SU-DHL-6 (cell line): ENCODE measurements around the gene TMC1.

Experiments used
- H2AFZ ChIP-seq: fragments of 200-600 bp; sonication (generic); 2 replicates; pipeline ENCODE4 v1.6.1; 2014; ENCODE audit warnings: low read depth, mild to moderate bottlenecking, moderate library complexity, mixed read lengths, antibody characterized with exemption, low read length; ENCODE audit not compliant: severe bottlenecking
- H3F3A ChIP-seq: fragments of 200-600 bp; shearing (Covaris generic); 2 replicates; pipeline ENCODE4 v1.6.0; 2016; ENCODE audit warnings: antibody characterized with exemption, mild to moderate bottlenecking; ENCODE audit not compliant: insufficient read depth
- H3K27ac ChIP-seq: fragments of 200-600 bp; sonication (generic); 2 replicates; pipeline ENCODE4 v1.5.1; 2016; ENCODE audit warnings: low read depth, mild to moderate bottlenecking, low read length, moderate library complexity, mixed read lengths
- H3K27me3 ChIP-seq: fragments of 200-600 bp; sonication (generic), shearing (Covaris generic); 2 replicates; pipeline ENCODE4 v1.6.0; 2014; ENCODE audit warnings: mild to moderate bottlenecking, low read length
- H3K36me3 ChIP-seq: fragments of 200-600 bp; sonication (generic); 2 replicates; pipeline ENCODE4 v1.6.1; 2014; ENCODE audit warnings: mild to moderate bottlenecking, low read length, mixed read lengths
- H3K4me2 ChIP-seq: fragments of 300-600, 200-600 bp; shearing (Covaris generic), sonication (generic); 2 replicates; pipeline ENCODE4 v1.6.0; 2014; ENCODE audit warnings: low read length, low read depth, mild to moderate bottlenecking; ENCODE audit not compliant: poor library complexity, severe bottlenecking
- H3K4me3 ChIP-seq: fragments of 200-600 bp; sonication (generic); 2 replicates; pipeline ENCODE4 v1.5.1; 2014; ENCODE audit warnings: antibody characterized with exemption, low read length, mild to moderate bottlenecking, mixed read lengths; ENCODE audit not compliant: insufficient read depth, poor library complexity, severe bottlenecking
- H3K79me2 ChIP-seq: fragments of 200-600 bp; sonication (generic); 2 replicates; pipeline ENCODE4 v1.6.1; 2014; ENCODE audit warnings: mild to moderate bottlenecking, low read length, moderate library complexity; ENCODE audit not compliant: insufficient read depth
- H3K9ac ChIP-seq: fragments of 200-600 bp; sonication (generic); 2 replicates; pipeline ENCODE4 v1.7.0; 2014; ENCODE audit warnings: mild to moderate bottlenecking, low read length
- H3K9me2 ChIP-seq: fragments of 200-600 bp; sonication (generic); replicated peaks from 2 replicates; pipeline ENCODE4 v1.6.1; 2014; ENCODE audit warnings: low read length; ENCODE audit not compliant: insufficient read depth
- H3K9me3 ChIP-seq: fragments of 200-600 bp; sonication (generic); 2 replicates; pipeline ENCODE4 v1.6.1; 2014; ENCODE audit warnings: low read length, mixed read lengths; ENCODE audit not compliant: insufficient read depth
- H4K20me1 ChIP-seq: fragments of 200-600 bp; sonication (generic); 2 replicates; pipeline ENCODE4 v1.6.1; 2014; ENCODE audit warnings: low read depth, mild to moderate bottlenecking, antibody characterized with exemption, low read length, moderate library complexity, mixed read lengths
- CTCF ChIP-seq: fragments of 200-600 bp; sonication (generic); IDR thresholded peaks from one replicate; pipeline ENCODE4 v1.5.1; 2017; ENCODE audit warnings: antibody characterized with exemption, mild to moderate bottlenecking, low read length, moderate library complexity; ENCODE audit not compliant: insufficient read depth, poor library complexity, severe bottlenecking
- EZH2phosphoT487 ChIP-seq: fragments of 200-600 bp; sonication (generic), shearing (Covaris generic); conservative IDR thresholded peaks from 2 replicates; pipeline ENCODE4 v1.6.1; 2018; ENCODE audit warnings: mild to moderate bottlenecking, antibody characterized with exemption, low read length, moderate library complexity, mixed read lengths

Gene TMC1

GRCh38 chr9:72648324-72649126 is 127.1 kb downstream of the TMC1 start:
- H2AFZ ChIP-seq = no peak overlapping the region
- no peak overlapping the region for H3K9ac ChIP-seq

GRCh38 chr9:72649127-72649442 is 127.7 kb downstream of the TMC1 start:
- no peaks in the 10 kb centered on the region for H3K9me3 ChIP-seq
- no peak overlapping the region for H3K9ac ChIP-seq
- TF ChIP-seq EZH2phosphoT487 (no peak), CTCF (no peak)
- H3K27me3 ChIP-seq = no peaks in the 10 kb centered on the region
- H3K4me2 ChIP-seq = no peak overlapping the region
- H3K9me2 ChIP-seq = no peaks in the 10 kb centered on the region
- no peaks in the 10 kb centered on the region for H3K79me2 ChIP-seq
- no peak overlapping the region for H2AFZ ChIP-seq
- no peaks in the 10 kb centered on the region for H3K36me3 ChIP-seq
- no peak overlapping the region for H3K4me3 ChIP-seq
- H3F3A ChIP-seq = no peaks in the 10 kb centered on the region
- no peaks in the 10 kb centered on the region for H4K20me1 ChIP-seq
- H3K27ac ChIP-seq = no peak overlapping the region

More at GRCh38 chr9:72648324-72649126, 127.1 kb downstream of the TMC1 start:
- TF ChIP-seq EZH2phosphoT487 (no peak), CTCF (no peak)
- Histone ChIP-seq H3K9me3 (no peaks in the 10 kb centered on the region), H4K20me1 (no peaks in the 10 kb centered on the region), H3K9me2 (no peaks in the 10 kb centered on the region), H3K4me3 (no peak overlapping the region), H3K79me2 (no peaks in the 10 kb centered on the region), H3K27me3 (no peaks in the 10 kb centered on the region), H3K27ac (no peak overlapping the region), H3K4me2 (no peak overlapping the region), H3K36me3 (no peaks in the 10 kb centered on the region), H3F3A (no peaks in the 10 kb centered on the region)

- Histone ChIP-seq H3K79me2 (no peaks in the 10 kb centered on the region), H3K27me3 (no peaks in the 10 kb centered on the region), H3K36me3 (no peaks in the 10 kb centered on the region), H3K9ac (no peak overlapping the region), H3K4me2 (no peak overlapping the region), H3K4me3 (no peak overlapping the region), H2AFZ (no peak overlapping the region), H3F3A (no peaks in the 10 kb centered on the region), H3K27ac (no peak overlapping the region), H4K20me1 (no peaks in the 10 kb centered on the region), H3K9me2 (no peaks in the 10 kb centered on the region), H3K9me3 (no peaks in the 10 kb centered on the region)
- TF ChIP-seq CTCF (no peak), EZH2phosphoT487 (no peak)
Observed at GRCh38 chr9:72650206-72650605, 128.8 kb downstream of the TMC1 start.
